Measurements from ENCODE around the gene RPL10A. TPM values are rescaled to one million over a fixed set of nuclear protein-coding genes. Genes with fewer than 3 reads are reported as not detected.
"Not testable (repeated sequence)": the region's sequence is repeated elsewhere in the genome, so short reads cannot be mapped to it uniquely, and the experiment has no call there.

Gene RPL10A
- polyA plus RNA-seq, 3 donors: 345 to 1,242 (median 421) TPM

DNA sequence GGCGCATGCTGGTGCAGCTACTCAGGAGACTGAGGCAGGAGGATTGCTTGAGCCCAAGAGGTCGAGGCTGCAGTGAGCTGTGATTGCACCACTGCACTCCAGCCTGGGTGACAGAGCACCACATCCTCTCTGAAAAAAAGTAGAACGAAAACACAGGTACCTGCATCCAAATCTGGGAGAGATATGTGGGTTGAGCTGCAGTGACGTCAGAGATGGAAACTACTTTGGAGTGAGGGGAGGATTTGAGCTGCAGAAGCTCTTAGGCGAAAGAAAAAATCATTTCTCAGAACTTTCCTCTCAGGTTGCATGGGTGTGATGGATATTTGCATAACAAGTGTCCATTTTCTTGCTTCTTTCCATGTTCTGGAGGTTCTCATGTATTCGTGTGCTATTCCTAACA is 48.5 kb downstream of the RPL10A start:
- H3K27ac ChIP-seq (ENCODE audit: low read depth in 1 of 2, low read length in 2 of 2): no peak overlapping the region
- TF ChIP-seq, protein P1, sequence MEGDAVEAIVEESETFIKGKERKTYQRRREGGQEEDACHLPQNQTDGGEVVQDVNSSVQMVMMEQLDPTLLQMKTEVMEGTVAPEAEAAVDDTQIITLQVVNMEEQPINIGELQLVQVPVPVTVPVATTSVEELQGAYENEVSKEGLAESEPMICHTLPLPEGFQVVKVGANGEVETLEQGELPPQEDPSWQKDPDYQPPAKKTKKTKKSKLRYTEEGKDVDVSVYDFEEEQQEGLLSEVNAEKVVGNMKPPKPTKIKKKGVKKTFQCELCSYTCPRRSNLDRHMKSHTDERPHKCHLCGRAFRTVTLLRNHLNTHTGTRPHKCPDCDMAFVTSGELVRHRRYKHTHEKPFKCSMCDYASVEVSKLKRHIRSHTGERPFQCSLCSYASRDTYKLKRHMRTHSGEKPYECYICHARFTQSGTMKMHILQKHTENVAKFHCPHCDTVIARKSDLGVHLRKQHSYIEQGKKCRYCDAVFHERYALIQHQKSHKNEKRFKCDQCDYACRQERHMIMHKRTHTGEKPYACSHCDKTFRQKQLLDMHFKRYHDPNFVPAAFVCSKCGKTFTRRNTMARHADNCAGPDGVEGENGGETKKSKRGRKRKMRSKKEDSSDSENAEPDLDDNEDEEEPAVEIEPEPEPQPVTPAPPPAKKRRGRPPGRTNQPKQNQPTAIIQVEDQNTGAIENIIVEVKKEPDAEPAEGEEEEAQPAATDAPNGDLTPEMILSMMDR (IDR thresholded peaks at IDR 0.05): no peak
- no peak overlapping the region for H2AFZ ChIP-seq (ENCODE audit: insufficient read depth, low read depth, low read length, poor library complexity, severe bottlenecking)
- 70% methylated on average over 3 of the region's 6 CpGs for WGBS (ENCODE audit: insufficient coverage)
- H3K27me3 ChIP-seq (ENCODE audit: control insufficient read depth in 2 of 2, insufficient read depth in 2 of 2, low read length in 2 of 2): peaks cover 5 to 12% of the 10 kb centered on the region in 2 donors
- DNase-seq: no peak
- H3K4me2 ChIP-seq (replicated peaks; ENCODE audit: extremely low read depth, low read length, poor library complexity, severe bottlenecking): no peak overlapping the region
- intact Hi-C loops (cut with micrococcal nuclease): no loop called here
- peaks cover 22 to 36% (median 25%) of the 10 kb centered on the region in 3 donors for H3K27me3 Mint-ChIP-seq (ENCODE audit: low read depth in 3 of 3)
- no peaks in the 10 kb centered on the region for H3K36me3 ChIP-seq (replicated peaks in 1 of 2; ENCODE audit: control insufficient read depth in 1 of 2, insufficient read depth in 2 of 2, low read length in 2 of 2)
- no peak overlapping the region for H3K27ac Mint-ChIP-seq
- H3K4me1 ChIP-seq (ENCODE audit: control insufficient read depth in 1 of 2, insufficient read depth in 2 of 2, low read length in 2 of 2): no peaks in the 10 kb centered on the region
- H3K9ac ChIP-seq (ENCODE audit: insufficient read depth, low read length, poor library complexity, severe bottlenecking): no peak overlapping the region
- no peaks in the 10 kb centered on the region for H3K4me1 Mint-ChIP-seq
- no peak overlapping the region for H3K4me3 ChIP-seq (replicated peaks in 1 of 3; ENCODE audit: low read depth in 2 of 3, low read length in 3 of 3)
- H4K20me1 ChIP-seq (ENCODE audit: insufficient read depth, low read length): no peaks in the 10 kb centered on the region
- peak overlapping the region in 1 of 2 donors; percentile 31 for H3K4me3 Mint-ChIP-seq
- H3K36me3 Mint-ChIP-seq: no peaks in the 10 kb centered on the region
- peaks cover 0 to 2% (median 0%) of the 10 kb centered on the region in 7 donors for H3K9me3 Mint-ChIP-seq
- no peaks in the 10 kb centered on the region for H3K9me3 ChIP-seq (replicated peaks in 1 of 2; ENCODE audit: control insufficient read depth in 1 of 2, insufficient read depth in 1 of 2, low read length in 2 of 2)
- H3K79me2 ChIP-seq (ENCODE audit: insufficient read depth, low read length): no peaks in the 10 kb centered on the region

DNA sequence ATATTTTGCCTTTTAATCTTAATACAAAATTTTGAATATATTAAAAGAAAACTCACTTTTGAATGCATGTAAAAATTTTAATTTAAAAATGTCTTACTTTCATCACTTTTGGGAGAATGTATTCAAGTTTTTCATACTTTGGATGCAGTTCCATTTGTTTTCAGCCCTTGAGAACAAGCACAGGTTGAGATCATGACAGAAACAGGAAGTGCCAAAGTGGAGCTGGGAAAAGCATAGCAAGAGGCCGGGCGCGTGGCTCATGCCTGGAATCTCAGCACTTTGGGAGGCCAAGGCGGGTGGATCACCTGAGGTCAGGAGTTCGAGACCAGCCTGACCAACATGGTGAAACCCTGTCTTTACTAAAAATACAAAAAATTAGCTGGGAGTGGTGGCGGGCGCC is 49.8 kb downstream of the RPL10A start:
- intact Hi-C loops (cut with micrococcal nuclease); H2AFZ ChIP-seq (ENCODE audit: insufficient read depth, low read depth, low read length, poor library complexity, severe bottlenecking); H3K4me1 Mint-ChIP-seq; H3K4me1 ChIP-seq (ENCODE audit: control insufficient read depth in 1 of 2, insufficient read depth in 2 of 2, low read length in 2 of 2); H3K79me2 ChIP-seq (ENCODE audit: insufficient read depth, low read length); H3K36me3 ChIP-seq (replicated peaks in 1 of 2; ENCODE audit: control insufficient read depth in 1 of 2, insufficient read depth in 2 of 2, low read length in 2 of 2); H3K27ac Mint-ChIP-seq; H3K9ac ChIP-seq (ENCODE audit: insufficient read depth, low read length, poor library complexity, severe bottlenecking); H3K4me2 ChIP-seq (replicated peaks; ENCODE audit: extremely low read depth, low read length, poor library complexity, severe bottlenecking); H3K9me3 ChIP-seq (replicated peaks in 1 of 2; ENCODE audit: control insufficient read depth in 1 of 2, insufficient read depth in 1 of 2, low read length in 2 of 2); H3K9me3 Mint-ChIP-seq; H3K36me3 Mint-ChIP-seq; H3K4me3 Mint-ChIP-seq; H3K4me3 ChIP-seq (replicated peaks in 1 of 3; ENCODE audit: low read depth in 2 of 3, low read length in 3 of 3); H3K27me3 ChIP-seq (ENCODE audit: control insufficient read depth in 2 of 2, insufficient read depth in 2 of 2, low read length in 2 of 2); DNase-seq; H4K20me1 ChIP-seq (ENCODE audit: insufficient read depth, low read length); H3K27ac ChIP-seq (ENCODE audit: low read depth in 1 of 2, low read length in 2 of 2): not testable (repeated sequence)
- 69% methylated on average over 3 of the region's 7 CpGs for WGBS (ENCODE audit: insufficient coverage)
- peaks cover 13 to 24% (median 14%) of the 10 kb centered on the region in 3 donors for H3K27me3 Mint-ChIP-seq (ENCODE audit: low read depth in 3 of 3)

Measured in CD14-positive monocyte (primary cell).